CD14-positive monocyte (primary cell): ENCODE data around the gene PMM2. TPM values are rescaled to one million over a fixed set of nuclear protein-coding genes. Genes with fewer than 3 reads are reported as not detected.

Experiments used
- DNase-seq, 3 donors: peaks; one replicate each; pipeline ENCODE4 v3.0.0-alpha.2; 2011 to 2022
- H2AFZ ChIP-seq: 2 replicates; pipeline ENCODE4 v1.6.0; 2012; ENCODE audit warnings: mild to moderate bottlenecking, low read depth, low read length, inconsistent platforms; ENCODE audit not compliant: insufficient read depth, poor library complexity, severe bottlenecking
- H3K27ac ChIP-seq, 2 donors: 1 replicate in 1 of 2; 2 replicates in 1 of 2; pipeline ENCODE4 v1.5.1; 2012 to 2013; ENCODE audit warnings: low read length in 2 of 2, control low read depth in 1 of 2, inconsistent platforms in 1 of 2, low read depth in 1 of 2, mild to moderate bottlenecking in 1 of 2
- H3K27me3 ChIP-seq, 2 donors: one replicate each; pipeline versions ENCODE4 v1.6.0 to v1.6.1; 2011 to 2013; ENCODE audit warnings: low read length in 2 of 2; ENCODE audit not compliant: control insufficient read depth in 2 of 2, insufficient read depth in 2 of 2
- H3K36me3 ChIP-seq, 2 donors: replicated peaks in 1 of 2; 1 replicate in 1 of 2; 2 replicates in 1 of 2; pipeline versions ENCODE4 v1.5.1 to v1.6.1; 2012 to 2013; ENCODE audit warnings: low read length in 2 of 2, control low read depth in 1 of 2, inconsistent platforms in 1 of 2, mild to moderate bottlenecking in 1 of 2; ENCODE audit not compliant: insufficient read depth in 2 of 2, control insufficient read depth in 1 of 2
- H3K4me1 ChIP-seq, 2 donors: 1 replicate in 1 of 2; 2 replicates in 1 of 2; pipeline versions ENCODE4 v1.5.1 to v1.6.1; 2012 to 2013; ENCODE audit warnings: low read length in 2 of 2, control low read depth in 1 of 2, inconsistent platforms in 1 of 2, mild to moderate bottlenecking in 1 of 2, moderate library complexity in 1 of 2; ENCODE audit not compliant: insufficient read depth in 2 of 2, control insufficient read depth in 1 of 2
- H3K4me2 ChIP-seq: replicated peaks from 2 replicates; pipeline ENCODE3; 2012; ENCODE audit warnings: low read length, moderate library complexity, mild to moderate bottlenecking; ENCODE audit not compliant: poor library complexity, severe bottlenecking; ENCODE audit errors: extremely low read depth
- H3K4me3 ChIP-seq, 3 experiments: fragments of 200-600 bp in 1 of 3; sonication (generic) in 1 of 3; replicated peaks in 1 of 3; 1 replicate in 2 of 3; 2 replicates in 1 of 3; pipeline ENCODE4 v1.5.1; 2011 to 2013; ENCODE audit warnings: low read length in 3 of 3, mild to moderate bottlenecking in 3 of 3, control low read depth in 2 of 3, low read depth in 2 of 3, inconsistent platforms in 1 of 3, moderate library complexity in 1 of 3
- H3K79me2 ChIP-seq: 2 replicates; pipeline ENCODE4 v1.6.0; 2012; ENCODE audit warnings: mild to moderate bottlenecking, control low read depth, inconsistent platforms, low read length, moderate library complexity; ENCODE audit not compliant: insufficient read depth
- H3K9ac ChIP-seq: 2 replicates; pipeline ENCODE4 v1.6.0; 2017; ENCODE audit warnings: low read length, mild to moderate bottlenecking; ENCODE audit not compliant: insufficient read depth, poor library complexity, severe bottlenecking
- H3K9me3 ChIP-seq, 2 donors: replicated peaks in 1 of 2; 1 replicate in 1 of 2; 2 replicates in 1 of 2; pipeline versions ENCODE4 v1.5.1 to v1.6.1; 2012 to 2013; ENCODE audit warnings: low read length in 2 of 2, control low read depth in 1 of 2; ENCODE audit not compliant: control insufficient read depth in 1 of 2, insufficient read depth in 1 of 2
- H4K20me1 ChIP-seq: 2 replicates; pipeline ENCODE4 v1.6.0; 2012; ENCODE audit warnings: mild to moderate bottlenecking, low read length, control low read depth, moderate library complexity; ENCODE audit not compliant: insufficient read depth
- H3K27ac Mint-ChIP-seq, 7 donors: one replicate each; pipeline ENCODE4 v1.8.0; 2020; ENCODE audit warnings: mild to moderate bottlenecking in 7 of 7, mixed read lengths in 7 of 7, moderate library complexity in 6 of 7, inconsistent platforms in 2 of 7
- H3K27me3 Mint-ChIP-seq, 3 donors: one replicate each; pipeline ENCODE4 v1.8.0; 2021 to 2022; ENCODE audit warnings: low read depth in 3 of 3, mild to moderate bottlenecking in 3 of 3, mixed read lengths in 3 of 3, moderate library complexity in 3 of 3, inconsistent platforms in 1 of 3
- H3K36me3 Mint-ChIP-seq, 2 donors: one replicate each; pipeline ENCODE4 v1.8.0; 2020; ENCODE audit warnings: mixed read lengths in 2 of 2, inconsistent platforms in 1 of 2, mild to moderate bottlenecking in 1 of 2
- H3K4me1 Mint-ChIP-seq: one replicate; pipeline ENCODE4 v1.8.0; 2020; ENCODE audit warnings: mild to moderate bottlenecking, mixed read lengths
- H3K4me3 Mint-ChIP-seq, 2 donors: one replicate each; pipeline ENCODE4 v1.8.0; 2020; ENCODE audit warnings: mild to moderate bottlenecking in 2 of 2, mixed read lengths in 2 of 2, moderate library complexity in 1 of 2
- H3K9me3 Mint-ChIP-seq, 7 donors: one replicate each; pipeline ENCODE4 v1.8.0; 2020 to 2022; ENCODE audit warnings: mixed read lengths in 7 of 7, mild to moderate bottlenecking in 6 of 7, moderate library complexity in 6 of 7, inconsistent platforms in 2 of 7
- WGBS: methylation state at CpG from one replicate; pipeline ENCODE4 v1.1.5; 2013; ENCODE audit warnings: missing lambda C conversion rate; ENCODE audit not compliant: insufficient coverage; 5-methylcytosine and 5-hydroxymethylcytosine counted together
- intact Hi-C, 2 donors: fragments of 100-400 bp; cut with micrococcal nuclease; formaldehyde crosslinking; loops; one replicate each; pipeline versions ENCODE4 v1.15.0 to v1.15.1; 2023
- polyA plus RNA-seq, 3 donors: library from polyadenylated mRNA; depleted of rRNA in 1 of 3; unstranded in 2 of 3; stranded (reverse) in 1 of 3; fragments of 300-500 nt in 2 of 3; fragments of >200 nt in 1 of 3; fragmentation: Illumina TruSeq in 2 of 3; gene quantifications; 1 replicate in 2 of 3; 2 replicates in 1 of 3; pipeline ENCODE4 v1.2.3, GENCODE V29; 2012 to 2021
- TF ChIP-seq, protein P1 (sequence below): fragments of 200-600 bp; IDR thresholded peaks from one replicate; pipeline ENCODE4 v1.8.0; 2022; ENCODE audit warnings: antibody characterized with exemption, mild to moderate bottlenecking

The PMM2 gene
- polyA plus RNA-seq, 3 donors = 15.2 to 22.9 (median 17.8) TPM

DNA sequence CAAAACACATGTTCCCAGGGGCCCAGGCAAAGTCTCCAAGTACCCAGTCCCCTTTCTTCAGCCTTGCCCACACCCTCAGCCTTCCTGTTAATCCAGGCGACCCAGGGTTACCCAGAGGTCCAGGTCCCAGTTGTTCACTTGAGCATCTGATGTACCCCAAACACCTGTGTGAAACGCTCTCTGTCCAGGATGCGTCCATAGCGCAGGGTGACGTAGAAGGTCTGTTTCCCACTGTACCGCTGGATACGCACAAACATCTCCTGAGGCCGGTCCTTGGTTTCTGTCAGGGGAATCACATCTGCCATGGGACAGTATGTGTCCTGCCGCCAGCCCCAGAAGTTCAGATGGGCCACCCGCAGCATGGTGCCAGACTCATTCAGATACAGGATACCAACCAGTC is 1.8 kb upstream of the PMM2 start:
- Histone ChIP-seq H3K9ac (no peak overlapping the region), H2AFZ (no peak overlapping the region), H3K4me3 (no peak overlapping the region), H3K9me3 (no peaks in the 10 kb centered on the region), H4K20me1 (peaks cover 18% of the 10 kb centered on the region), H3K79me2 (peaks cover 58% of the 10 kb centered on the region), H3K27ac (no peak overlapping the region), H3K27me3 (no peaks in the 10 kb centered on the region), H3K4me2 (no peak overlapping the region), H3K4me1 (peaks cover 29 to 37% of the 10 kb centered on the region in 2 donors), H3K36me3 (peaks cover under 1 to 18% of the 10 kb centered on the region in 2 donors)
- intact Hi-C loops = loop anchor here in 1 of 2 donors (5.0 to 10.0 kb wide), 3 partner anchors 71 to 164 kb away; partner anchors contain the start of genes ABAT and CARHSP1
- TF ChIP-seq, protein P1, sequence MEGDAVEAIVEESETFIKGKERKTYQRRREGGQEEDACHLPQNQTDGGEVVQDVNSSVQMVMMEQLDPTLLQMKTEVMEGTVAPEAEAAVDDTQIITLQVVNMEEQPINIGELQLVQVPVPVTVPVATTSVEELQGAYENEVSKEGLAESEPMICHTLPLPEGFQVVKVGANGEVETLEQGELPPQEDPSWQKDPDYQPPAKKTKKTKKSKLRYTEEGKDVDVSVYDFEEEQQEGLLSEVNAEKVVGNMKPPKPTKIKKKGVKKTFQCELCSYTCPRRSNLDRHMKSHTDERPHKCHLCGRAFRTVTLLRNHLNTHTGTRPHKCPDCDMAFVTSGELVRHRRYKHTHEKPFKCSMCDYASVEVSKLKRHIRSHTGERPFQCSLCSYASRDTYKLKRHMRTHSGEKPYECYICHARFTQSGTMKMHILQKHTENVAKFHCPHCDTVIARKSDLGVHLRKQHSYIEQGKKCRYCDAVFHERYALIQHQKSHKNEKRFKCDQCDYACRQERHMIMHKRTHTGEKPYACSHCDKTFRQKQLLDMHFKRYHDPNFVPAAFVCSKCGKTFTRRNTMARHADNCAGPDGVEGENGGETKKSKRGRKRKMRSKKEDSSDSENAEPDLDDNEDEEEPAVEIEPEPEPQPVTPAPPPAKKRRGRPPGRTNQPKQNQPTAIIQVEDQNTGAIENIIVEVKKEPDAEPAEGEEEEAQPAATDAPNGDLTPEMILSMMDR = no peak
- WGBS = 95% methylated on average over 8 of the region's 10 CpGs
- Mint-ChIP-seq H3K9me3 (peaks cover 0 to 3% (median 0%) of the 10 kb centered on the region in 7 donors), H3K36me3 (peaks cover 5 to 15% of the 10 kb centered on the region in 2 donors), H3K27ac (peak overlapping the region in 1 of 7 donors; percentile 20), H3K27me3 (peaks cover 0 to 4% (median 0%) of the 10 kb centered on the region in 3 donors), H3K4me1 (peaks cover 31% of the 10 kb centered on the region), H3K4me3 (no peak overlapping the region)
- no peak for DNase-seq

DNA sequence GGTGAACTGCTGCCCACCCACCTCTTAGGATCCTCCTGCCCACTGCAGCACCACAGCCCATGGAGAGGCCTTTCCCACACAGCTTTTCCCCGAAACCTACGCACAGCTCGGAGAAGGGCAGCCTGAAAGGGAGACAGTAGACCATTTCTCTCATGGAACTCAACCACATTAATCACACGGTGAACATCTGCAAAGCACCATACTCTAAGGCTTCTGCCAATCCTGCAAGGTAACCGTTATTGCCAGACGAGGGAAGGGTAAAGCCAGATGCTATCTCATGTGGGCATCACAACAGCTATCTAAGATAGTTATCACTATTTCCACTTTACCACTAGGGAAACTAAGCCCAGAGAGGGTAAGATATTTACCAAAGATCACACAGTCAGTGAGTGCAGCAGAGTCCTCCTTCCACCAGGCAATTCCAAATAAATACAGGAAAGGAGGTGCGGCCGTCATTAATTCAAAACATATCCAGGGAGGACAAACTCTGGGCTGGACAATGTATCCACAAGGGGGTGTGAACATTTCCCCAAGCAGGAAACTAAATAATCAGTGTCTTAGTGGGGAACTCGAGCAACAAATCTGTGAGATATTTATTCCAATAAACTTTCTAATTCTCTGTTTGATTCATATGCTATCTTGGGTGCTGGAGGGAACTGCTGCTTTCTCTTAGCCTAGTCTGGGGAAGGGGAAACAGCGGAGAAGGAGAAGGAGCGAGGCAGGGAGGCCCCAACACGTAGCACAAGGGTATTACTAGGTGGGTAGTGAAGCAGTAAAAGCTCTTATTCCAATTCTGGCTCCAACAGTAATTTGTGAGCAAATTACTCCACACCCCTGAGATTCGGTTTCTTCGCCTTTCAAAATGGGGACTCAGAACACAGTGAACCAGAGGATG is 923 bp upstream of the PMM2 start:
- WGBS = 59% methylated on average over 6 of the region's 14 CpGs
- Mint-ChIP-seq H3K4me1 (peaks cover 31% of the 10 kb centered on the region), H3K9me3 (no peaks in the 10 kb centered on the region), H3K27ac (peak overlapping the region; percentile 81 to 98 (median 90)), H3K36me3 (peaks cover 8 to 20% of the 10 kb centered on the region in 2 donors), H3K27me3 (peaks cover 0 to 4% (median 0%) of the 10 kb centered on the region in 3 donors), H3K4me3 (peak overlapping the region; percentile 96 to 98)
- no peak for DNase-seq
- H3K36me3 ChIP-seq = peaks cover 8 to 27% of the 10 kb centered on the region in 2 donors
- no peaks in the 10 kb centered on the region for H3K27me3 ChIP-seq
- H3K79me2 ChIP-seq = peaks cover 67% of the 10 kb centered on the region
- intact Hi-C loops = loop anchor here in 1 of 2 donors (5.0 to 10.0 kb wide), 3 partner anchors 71 to 164 kb away; partner anchors contain the start of genes ABAT and CARHSP1
- peak overlapping the region; percentile 86 for H3K9ac ChIP-seq
- TF ChIP-seq, protein P1 = no peak
- peaks cover 29 to 37% of the 10 kb centered on the region in 2 donors for H3K4me1 ChIP-seq
- H3K4me3 ChIP-seq = peak overlapping the region; percentile 65 to 91 (median 71)
- H3K27ac ChIP-seq = peak overlapping the region; percentile 21 to 89
- peak overlapping the region; percentile 83 for H3K4me2 ChIP-seq
- H2AFZ ChIP-seq = peak overlapping the region; percentile 95
- no peaks in the 10 kb centered on the region for H3K9me3 ChIP-seq
- peaks cover 20% of the 10 kb centered on the region for H4K20me1 ChIP-seq
